NCI-H1436 (cell line): Measurements from ENCODE around the gene CBARP.
"Not testable (repeated sequence)": the region's sequence is repeated elsewhere in the genome, so short reads cannot be mapped to it uniquely, and the experiment has no call there.

Experiments used
- DNase-seq: peaks from one replicate; lab custom pipeline; 2025; lab: John Stamatoyannopoulos, UW

CBARP gene

DNA sequence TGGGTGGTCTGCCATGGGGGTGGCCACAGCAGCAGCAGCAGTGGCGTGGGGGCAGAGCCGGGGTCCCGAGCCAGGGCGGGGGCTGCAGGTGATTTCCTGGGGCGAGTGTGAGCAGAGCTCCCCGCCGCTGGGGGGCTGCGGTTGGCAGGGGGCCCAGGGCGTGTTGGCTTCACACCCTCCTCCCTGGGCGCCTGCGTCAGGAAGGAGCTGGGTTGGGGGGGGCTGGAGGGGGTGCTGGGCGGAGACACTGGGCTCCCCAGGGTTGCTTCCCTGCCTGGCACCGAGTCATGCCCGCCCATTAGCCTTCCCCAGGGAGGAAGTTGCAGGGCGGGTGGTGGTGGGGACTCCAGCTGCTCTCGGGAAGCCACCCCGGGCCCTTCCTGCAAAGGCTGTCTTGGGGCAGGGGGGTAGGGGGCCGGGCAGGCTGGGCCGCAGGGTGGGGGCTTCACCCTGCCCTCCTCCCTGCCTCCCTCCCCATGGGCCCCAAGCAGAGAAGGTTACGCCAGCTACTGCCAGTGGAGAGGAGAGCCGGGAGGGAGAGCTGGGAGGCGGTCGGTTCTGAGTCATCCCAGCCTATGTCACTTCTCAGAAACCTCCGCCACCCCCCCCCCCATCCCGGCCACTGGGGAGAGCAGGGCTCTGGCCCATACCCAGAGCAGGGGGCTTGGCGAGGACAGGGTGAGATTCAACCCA is 15.2 kb upstream of the CBARP start:
- DNase-seq, result peak; percentile 94

GRCh38 chr19:1252221-1252820 is 14.5 kb upstream of the CBARP start:
- no peak for DNase-seq

DNA sequence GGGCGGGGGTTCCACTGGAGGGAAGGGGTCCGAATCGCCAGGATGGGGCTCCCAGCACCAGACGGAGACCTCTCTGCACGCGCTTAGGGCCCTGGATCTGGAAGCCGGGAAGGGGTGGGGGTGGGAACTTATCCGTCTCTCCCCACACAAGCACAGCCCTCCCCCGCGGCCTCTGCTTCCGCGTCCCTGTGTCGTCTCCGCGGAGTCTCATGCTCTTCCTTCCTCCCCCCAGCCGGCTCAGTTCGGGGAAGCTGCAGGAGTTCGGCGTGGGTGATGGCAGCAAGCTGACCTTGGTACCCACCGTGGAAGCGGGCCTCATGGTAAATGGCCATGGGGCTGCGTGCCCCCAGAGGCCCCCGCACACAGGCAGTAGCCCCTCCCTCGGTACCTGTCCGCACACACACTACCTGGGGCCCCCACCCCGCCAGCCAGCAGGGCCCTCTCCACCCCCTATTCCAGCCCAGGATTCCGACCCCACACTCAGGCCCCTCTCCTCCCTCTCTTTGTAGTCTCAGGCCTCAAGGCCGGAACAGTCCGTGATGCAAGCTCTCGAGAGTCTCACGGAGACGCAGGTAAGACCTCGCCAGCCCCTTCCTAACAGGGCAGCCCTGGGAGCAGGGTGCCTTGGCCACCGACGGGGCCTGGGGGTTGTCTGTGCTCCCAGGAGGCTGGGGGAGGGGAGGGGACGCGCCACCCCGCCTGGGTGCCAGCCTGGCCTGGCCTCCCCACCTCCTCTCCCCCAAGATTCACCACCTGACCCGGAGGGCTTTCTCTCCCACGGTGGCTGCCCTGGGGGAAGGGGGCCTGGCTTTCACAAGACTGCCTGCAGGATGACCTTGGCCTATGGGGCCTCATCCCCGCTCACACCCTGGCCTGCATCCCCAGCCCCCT is 13.8 kb upstream of the CBARP start:
- peak; percentile 49 for DNase-seq

DNA sequence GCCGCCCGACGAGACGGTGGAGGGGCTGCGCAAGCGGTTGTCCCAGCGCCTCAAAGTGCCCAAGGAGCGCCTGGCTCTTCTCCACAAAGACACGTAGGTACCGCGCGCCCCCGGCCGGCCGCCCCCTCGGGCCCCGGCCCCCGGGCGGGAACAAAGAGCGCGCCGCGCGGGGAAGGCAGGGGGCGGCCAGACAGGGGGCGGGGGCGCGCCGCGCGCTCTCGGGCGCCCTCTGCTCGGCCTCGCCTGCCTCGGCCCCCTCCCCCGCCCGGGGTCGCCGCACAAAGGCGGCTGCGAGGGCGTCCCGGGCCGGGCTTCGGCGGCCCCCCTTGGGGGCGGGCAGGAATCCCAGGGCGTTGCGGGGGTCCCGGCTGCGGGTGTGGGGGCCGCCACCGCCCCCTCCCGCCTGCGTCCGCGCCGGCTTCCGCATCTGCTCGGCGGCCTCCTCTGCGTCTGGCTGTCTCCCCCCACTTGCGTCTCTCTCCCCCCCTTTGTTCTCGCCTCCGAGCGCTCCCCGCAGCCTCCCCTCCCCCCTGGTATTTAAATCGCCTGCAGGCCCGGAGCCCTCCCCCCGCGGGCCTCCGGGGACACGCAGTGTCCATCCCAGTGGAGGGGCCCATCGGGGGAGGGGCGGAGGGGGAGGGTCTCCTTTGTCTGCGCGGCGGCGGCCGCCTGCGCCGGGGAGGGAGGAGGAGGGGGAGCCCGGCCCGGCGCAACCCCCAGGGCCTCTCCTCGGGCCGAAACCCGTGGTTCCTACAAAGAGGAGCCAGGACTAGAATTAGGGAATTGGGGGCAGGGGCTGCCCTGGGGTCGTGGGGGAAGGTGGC is 12.8 kb upstream of the CBARP start:
- DNase-seq, result peak; percentile 82

DNA sequence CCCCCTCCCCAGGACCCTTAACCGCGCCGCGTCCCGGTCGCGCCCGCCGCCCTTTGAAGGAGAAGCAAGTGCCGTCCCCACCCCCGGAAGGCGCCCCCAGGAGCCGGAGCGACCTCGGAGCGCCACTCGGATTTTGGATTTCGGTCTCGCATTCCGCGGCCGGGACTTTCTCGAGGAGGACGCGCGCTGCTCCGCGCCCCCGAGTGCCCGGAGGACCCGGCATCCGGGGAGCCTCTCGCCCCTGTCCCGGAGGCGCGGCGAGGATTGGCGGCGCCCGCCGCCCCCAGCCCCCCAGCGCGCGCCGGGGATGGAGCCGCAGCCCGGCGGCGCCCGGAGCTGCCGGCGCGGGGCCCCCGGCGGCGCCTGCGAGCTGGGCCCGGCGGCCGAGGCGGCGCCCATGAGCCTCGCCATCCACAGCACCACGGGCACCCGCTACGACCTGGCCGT is 12.2 kb upstream of the CBARP start:
- no peak for DNase-seq

DNA sequence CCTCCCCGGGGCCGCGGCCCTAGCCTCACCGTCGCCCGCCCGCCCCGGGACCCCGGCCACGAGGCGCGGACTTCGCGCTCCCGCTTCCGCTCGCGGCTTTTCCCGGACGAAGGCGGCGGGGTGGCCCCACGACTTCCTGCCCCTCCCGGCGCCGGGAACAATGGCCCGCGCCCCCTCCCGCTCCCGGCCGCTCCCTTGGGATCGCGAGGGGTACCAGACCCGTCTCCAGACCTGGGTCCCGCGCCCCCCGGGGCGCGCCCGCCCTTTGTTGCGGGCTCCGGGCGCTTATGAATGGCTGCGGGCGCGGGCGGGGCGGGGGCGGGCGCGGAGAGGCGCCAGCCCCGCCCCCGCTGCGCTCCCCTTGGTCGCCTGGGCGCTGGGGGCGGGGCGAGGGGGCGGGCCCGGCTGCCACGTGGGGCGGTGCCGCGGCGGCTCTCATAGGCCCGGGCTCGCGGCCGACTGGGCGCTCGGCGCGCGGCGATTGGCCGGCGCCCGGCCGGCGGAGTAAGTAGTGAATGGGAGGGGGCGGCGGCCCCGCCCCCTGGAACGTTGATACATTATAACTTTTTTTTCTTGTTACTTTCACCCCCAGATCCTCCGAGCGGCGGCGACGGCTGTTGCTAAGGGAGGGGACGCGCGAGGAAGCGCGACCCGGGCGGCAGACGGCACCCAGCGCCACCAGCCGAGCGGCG is 11.6 kb upstream of the CBARP start:
- peak; percentile 94 for DNase-seq

- peak; percentile 72 for DNase-seq
Measured at GRCh38 chr19:1248786-1249297, 11.0 kb upstream of the CBARP start.

GRCh38 chr19:1248139-1248785 is 10.5 kb upstream of the CBARP start, which contains the start of gene MIDN:
Gene MIDN (plus strand): TSS chr19:1248583. CDS start chr19:1250297, 1,714 bp downstream.
- peak; percentile 69 for DNase-seq

DNA sequence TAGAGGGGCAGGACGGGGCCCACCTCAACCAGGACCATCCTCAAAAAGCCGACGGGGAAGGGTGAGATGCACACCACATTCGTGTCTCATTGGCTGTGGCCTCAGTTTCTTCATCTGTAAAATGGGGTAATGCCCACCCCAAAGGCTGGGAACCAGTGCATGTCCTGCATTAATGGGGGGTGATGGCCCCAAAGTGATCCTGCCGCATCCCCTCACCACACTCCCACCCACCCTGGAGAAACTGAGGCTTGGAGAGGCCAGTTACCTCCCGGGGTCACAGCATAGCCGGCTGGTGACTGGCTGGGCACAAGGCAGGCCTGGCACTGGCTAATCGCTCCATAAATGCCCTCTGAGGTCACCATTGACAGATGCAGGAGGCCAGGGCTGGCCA is 9.9 kb upstream of the CBARP start:
- no peak for DNase-seq

- DNase-seq, result not testable (repeated sequence)
Measured at GRCh38 chr19:1246265-1247087, 8.7 kb upstream of the CBARP start.

GRCh38 chr19:1245494-1246264 is 7.9 kb upstream of the CBARP start:
- DNase-seq, result no peak

DNA sequence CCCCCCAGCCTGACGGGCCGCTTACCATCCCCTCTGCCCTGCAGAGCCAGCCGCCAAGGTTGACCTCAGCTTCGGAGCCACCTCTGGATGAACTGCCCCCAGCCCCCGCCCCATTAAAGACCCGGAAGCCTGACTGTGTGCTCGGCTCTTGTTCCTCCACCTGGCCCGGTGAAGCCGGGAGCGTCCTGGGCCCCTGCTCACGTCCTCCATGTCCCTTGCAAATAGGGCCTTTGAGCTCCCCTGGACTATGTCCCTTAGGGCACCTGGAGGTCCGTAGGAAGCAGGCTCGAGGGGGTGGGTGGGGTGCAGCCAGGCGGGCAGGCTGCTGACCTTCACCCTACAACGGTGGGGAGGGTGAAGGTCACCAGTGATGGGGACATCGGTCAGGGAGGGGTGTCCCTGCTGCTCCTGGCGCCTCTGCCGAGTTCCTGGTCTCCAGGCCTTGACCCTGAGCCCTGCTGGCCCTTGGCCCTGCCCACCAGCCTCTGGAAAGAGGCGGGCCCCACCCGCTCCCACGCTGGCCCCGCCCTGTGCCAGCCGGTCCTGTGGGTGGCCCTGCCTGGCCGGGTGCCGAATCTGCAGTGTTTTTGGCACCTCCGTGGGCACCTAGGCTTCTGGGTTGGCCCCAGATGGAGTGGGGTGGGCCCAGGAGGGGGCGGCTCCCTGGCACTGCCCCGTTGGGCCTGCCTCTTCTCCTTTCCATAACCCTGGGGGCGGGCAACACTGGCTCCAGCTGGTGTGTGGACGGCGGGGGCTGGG is 7.1 kb upstream of the CBARP start:
- DNase-seq, result no peak

GRCh38 chr19:1243768-1244692 is 6.2 kb upstream of the CBARP start:
- peak; percentile 81 for DNase-seq

DNA sequence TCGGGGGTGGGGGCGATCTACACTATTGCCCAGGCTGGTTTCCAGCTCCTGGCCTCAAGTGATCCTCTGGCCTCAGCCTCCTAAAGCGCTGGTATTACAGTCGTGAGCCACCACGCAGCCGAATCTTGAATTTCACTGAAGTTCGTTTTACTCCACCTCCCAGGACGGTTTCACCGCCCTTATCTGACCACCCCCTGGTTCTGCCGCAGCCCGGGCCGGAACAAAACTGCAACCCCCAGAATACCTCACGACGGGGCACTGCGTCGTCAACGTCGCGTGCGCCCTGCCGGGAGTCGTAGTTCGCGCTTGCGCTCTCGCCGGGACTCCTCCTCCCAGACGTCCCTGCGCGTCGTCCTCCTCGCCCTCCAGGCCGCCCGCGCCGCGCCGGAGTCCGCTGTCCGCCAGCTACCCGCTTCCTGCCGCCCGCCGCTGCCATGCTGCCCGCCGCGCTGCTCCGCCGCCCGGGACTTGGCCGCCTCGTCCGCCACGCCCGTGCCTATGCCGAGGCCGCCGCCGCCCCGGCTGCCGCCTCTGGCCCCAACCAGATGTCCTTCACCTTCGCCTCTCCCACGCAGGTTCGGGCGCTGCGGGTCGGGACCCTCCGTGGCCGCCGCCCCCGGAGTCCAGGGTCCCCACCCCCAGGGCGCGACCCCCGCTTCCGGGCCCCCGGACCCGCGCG is 3.8 kb upstream of the CBARP start, which contains the start of gene ATP5F1D:
Gene ATP5F1D, plus strand, starts transcription at position 335 of the 679 bp plus-strand sequence. Its CDS starts 100 bp downstream, at position 435.
- peak; percentile 90 for DNase-seq

DNA sequence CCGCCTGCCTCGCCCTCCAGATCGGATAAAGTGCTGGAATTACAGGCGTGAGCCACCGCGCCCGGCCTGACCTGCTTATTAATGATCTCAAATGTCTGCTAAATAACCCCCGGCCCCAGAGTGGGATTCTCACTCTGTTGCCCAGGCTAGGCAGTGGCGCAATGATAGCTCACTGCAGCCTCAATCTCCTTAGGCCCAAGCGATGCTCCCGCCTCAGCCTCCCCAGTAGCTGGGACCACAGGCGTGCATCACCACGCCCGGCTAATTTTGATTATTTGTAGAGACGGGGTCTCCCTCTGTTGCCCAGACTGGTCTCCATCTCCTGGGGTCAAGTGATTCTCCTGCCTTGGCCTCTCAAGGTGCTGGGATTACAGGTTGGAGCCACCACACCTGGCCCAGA is 3.1 kb upstream of the CBARP start:
- no peak for DNase-seq
